GM12878 (cell line): ENCODE data around the gene ZBTB21. TPM values are rescaled to one million over a fixed set of nuclear protein-coding genes. Genes with fewer than 3 reads are reported as not detected.

Experiments
- ATAC-seq: fragments of 200-7000 bp; cut with Tn5 transposase; 3 replicates; pipeline ENCODE4 v1.9.1; 2020; ENCODE audit warnings: mild to moderate bottlenecking, moderate library complexity
- BruUV-seq: library from RNA; stranded (reverse); fragments of 400-500 nt; replicated peaks from 2 replicates; lab custom pipeline; 2021; lab: Mats Ljungman, UMichigan
- CTCF ChIA-PET: fragments of 300-600 bp; sonication (Branson Sonifier 250); formaldehyde crosslinking; extraction: SDS; loops from one replicate; lab custom pipeline; 2021; ENCODE audit warnings: inconsistent platforms; lab: Yijun Ruan, JAX
- POLR2A ChIA-PET: fragments of 350-600 bp; formaldehyde crosslinking; extraction: SDS; loops from one replicate; lab custom pipeline; 2021; ENCODE audit warnings: inconsistent platforms; lab: Charles Lee
- RAD21 ChIA-PET: fragments of 300-600 bp; sonication (Branson Sonifier 250); formaldehyde crosslinking; loops from one replicate; lab custom pipeline; 2023; ENCODE audit warnings: antibody characterized with exemption; ENCODE audit not compliant: unreplicated experiment; lab: Charles Lee
- SMC1A ChIA-PET: fragments of 300-600 bp; sonication (Branson Sonifier 250); formaldehyde crosslinking; loops from one replicate; lab custom pipeline; 2023; ENCODE audit not compliant: unreplicated experiment, uncharacterized antibody; lab: Charles Lee
- DNase-seq: peaks from one replicate; pipeline ENCODE4 v3.0.0-alpha.2; 2011; ENCODE audit warnings: low read depth, low spot score
- FAIRE-seq: peaks from 3 replicates; lab custom pipeline; 2011; peaks lifted over from hg19 to GRCh38; lab: Jason Lieb, UNC
- H2AFZ ChIP-seq: 2 replicates; pipeline ENCODE4 v1.6.0; 2011; ENCODE audit warnings: low read depth, low read length, control low read depth; ENCODE audit not compliant: control insufficient read depth
- H3K27ac ChIP-seq: 2 replicates; pipeline ENCODE4 v1.5.1; 2011; ENCODE audit warnings: control low read depth; ENCODE audit not compliant: control insufficient read depth, insufficient read depth
- H3K27me3 ChIP-seq, 2 experiments: replicated peaks in 1 of 2; 2 replicates each; pipeline versions ENCODE4 v1.6.0 to v1.6.1; 2011; ENCODE audit warnings: low read length in 1 of 2; ENCODE audit not compliant: control insufficient read depth in 2 of 2, insufficient read depth in 2 of 2
- H3K36me3 ChIP-seq, 2 experiments: 2 replicates each; pipeline ENCODE4 v1.5.1; 2011; ENCODE audit warnings: low read length in 1 of 2; ENCODE audit not compliant: control insufficient read depth in 2 of 2, insufficient read depth in 2 of 2
- H3K4me1 ChIP-seq: 2 replicates; pipeline ENCODE4 v1.6.1; 2011; ENCODE audit warnings: mild to moderate bottlenecking, low read length, moderate library complexity, mixed read lengths; ENCODE audit not compliant: control insufficient read depth, insufficient read depth
- H3K4me2 ChIP-seq: 2 replicates; pipeline ENCODE4 v1.6.0; 2011; ENCODE audit warnings: control low read depth; ENCODE audit not compliant: control insufficient read depth, insufficient read depth
- H3K4me3 ChIP-seq: fragments of 200-600 bp; sonication (generic); 2 replicates; pipeline ENCODE4 v1.5.1; 2016
- H3K79me2 ChIP-seq: 2 replicates; pipeline ENCODE4 v1.6.0; 2011; ENCODE audit warnings: low read length; ENCODE audit not compliant: control insufficient read depth, insufficient read depth
- H3K9ac ChIP-seq: 2 replicates; pipeline ENCODE4 v1.8.0; 2011; ENCODE audit warnings: low read length, control low read depth, mixed read lengths; ENCODE audit not compliant: control insufficient read depth, insufficient read depth
- H3K9me3 ChIP-seq: replicated peaks from 3 replicates; pipeline ENCODE4 v1.5.1; 2011; ENCODE audit warnings: mild to moderate bottlenecking, low read length; ENCODE audit not compliant: control insufficient read depth, insufficient read depth
- H4K20me1 ChIP-seq: 2 replicates; pipeline ENCODE4 v1.6.0; 2011; ENCODE audit not compliant: control insufficient read depth, insufficient read depth
- BACH1 ChIP-seq: fragments of 450-650 bp; IDR thresholded peaks from 2 replicates; pipeline ENCODE4 v1.6.1; 2017; ENCODE audit warnings: mild to moderate bottlenecking, borderline replicate concordance
- CTCF ChIP-seq, 3 experiments: IDR thresholded peaks in 2 of 3; conservative IDR thresholded peaks in 1 of 3; 2 replicates each; pipeline ENCODE4 v1.5.1; 2011; ENCODE audit warnings: low read depth in 3 of 3, low read length in 3 of 3, mild to moderate bottlenecking in 3 of 3, control low read depth in 2 of 3, moderate library complexity in 2 of 3, inconsistent platforms in 1 of 3, mixed read lengths in 1 of 3; ENCODE audit not compliant: control insufficient read depth in 2 of 3, insufficient read depth in 1 of 3; ENCODE audit errors: extremely low read depth in 1 of 3
- EED ChIP-seq: sonication (generic); IDR thresholded peaks from 2 replicates; pipeline ENCODE4 v1.6.1; 2016; ENCODE audit warnings: antibody characterized with exemption, low read depth
- GATAD2B ChIP-seq: fragments of 450-650 bp; conservative IDR thresholded peaks from 2 replicates; pipeline ENCODE4 v1.6.1; 2017; ENCODE audit warnings: low read depth, mild to moderate bottlenecking, moderate library complexity
- HDAC6 ChIP-seq: fragments of 200-600 bp; sonication (generic); IDR thresholded peaks from one replicate; pipeline ENCODE4 v1.8.0; 2017; ENCODE audit warnings: antibody characterized with exemption; ENCODE audit not compliant: unreplicated experiment
- IKZF2 ChIP-seq, 2 experiments: fragments of 450-650 bp; IDR thresholded peaks; 2 replicates each; pipeline ENCODE4 v1.6.1; 2017; ENCODE audit warnings: mild to moderate bottlenecking in 2 of 2, moderate library complexity in 2 of 2
- NFXL1 ChIP-seq: fragments of 450-650 bp; IDR thresholded peaks from 2 replicates; pipeline ENCODE4 v1.6.1; 2017; ENCODE audit warnings: antibody characterized with exemption, mild to moderate bottlenecking, borderline replicate concordance
- NFYB ChIP-seq: IDR thresholded peaks from 2 replicates; pipeline ENCODE4 v1.6.1; 2011; ENCODE audit warnings: low read depth, mild to moderate bottlenecking, low read length, improper control_type of control experiment, moderate library complexity; ENCODE audit not compliant: insufficient read depth
- NR2C1 ChIP-seq: fragments of 450-650 bp; IDR thresholded peaks from 2 replicates; pipeline ENCODE4 v1.6.1; 2017; ENCODE audit warnings: antibody characterized with exemption, mild to moderate bottlenecking, moderate library complexity
- NRF1 ChIP-seq: conservative IDR thresholded peaks from 2 replicates; pipeline ENCODE4 v1.6.1; 2011; ENCODE audit warnings: mild to moderate bottlenecking, low read depth, low read length, improper control_type of control experiment
- POU2F2 ChIP-seq: IDR thresholded peaks from 3 replicates; pipeline ENCODE4 v1.6.1; 2011; ENCODE audit warnings: low read depth, mild to moderate bottlenecking, low read length, borderline replicate concordance
- RELA ChIP-seq: fragments of 450-650 bp; IDR thresholded peaks from 2 replicates; pipeline ENCODE4 v1.8.0; 2014; ENCODE audit warnings: borderline replicate concordance; ENCODE audit not compliant: partially characterized antibody
- SMAD5 ChIP-seq: IDR thresholded peaks from 2 replicates; pipeline ENCODE4 v1.6.1; 2016; ENCODE audit warnings: antibody characterized with exemption, low read depth
- SREBF1 ChIP-seq: IDR thresholded peaks from 2 replicates; pipeline ENCODE4 v1.6.1; 2012; ENCODE audit warnings: mild to moderate bottlenecking, low read length
- STAT1 ChIP-seq: fragments of 450-650 bp; conservative IDR thresholded peaks from 2 replicates; pipeline ENCODE4 v1.6.1; 2014; ENCODE audit warnings: antibody characterized with exemption, mild to moderate bottlenecking
- SUZ12 ChIP-seq: fragments of 200-600 bp; sonication (generic); IDR thresholded peaks from one replicate; pipeline ENCODE4 v1.6.1; 2018; ENCODE audit warnings: antibody characterized with exemption, mild to moderate bottlenecking; ENCODE audit not compliant: unreplicated experiment
- WGBS: methylation state at CpG from one replicate; pipeline ENCODE4 v1.1.6; 2016; ENCODE audit warnings: low lambda C conversion rate; ENCODE audit not compliant: insufficient replicate concordance, insufficient coverage; ENCODE audit errors: missing lambda C conversion rate; 5-methylcytosine and 5-hydroxymethylcytosine counted together
- in situ Hi-C: fragments of 300-500 bp; cut with MboI; formaldehyde crosslinking; loops from 9 replicates; pipeline ENCODE4 v1.14.3; 2018; ENCODE audit warnings: mixed read lengths
- intact Hi-C: fragments of 100-400 bp; cut with micrococcal nuclease; formaldehyde crosslinking; loops from one replicate; pipeline ENCODE4 v1.14.2; 2022; ENCODE audit not compliant: unreplicated experiment
- polyA plus RNA-seq, 11 experiments: library from polyadenylated mRNA; depleted of rRNA in 4 of 11; unstranded in 6 of 11; stranded (reverse) in 5 of 11; fragments of >200 nt; fragmentation: Nextera tagmentation in 4 of 11; fragmentation: Illumina TruSeq in 1 of 11; extraction: Ambion mirVana in 4 of 11; extraction: Trizol in 1 of 11; gene quantifications; 1 replicate in 1 of 11; 2 replicates in 10 of 11; pipeline versions ENCODE4 v1.2.1 to v1.2.3, GENCODE V29; 2011 to 2016; ENCODE audit warnings: inconsistent platforms in 2 of 11, missing spikeins in 2 of 11, low read depth in 1 of 11
- total RNA-seq, 4 experiments: library from RNA; depleted of rRNA in 3 of 4; stranded (reverse); fragments of >200 nt in 3 of 4; fragmentation: Illumina TruSeq in 1 of 4; extraction: Trizol in 1 of 4; gene quantifications; 2 replicates each; pipeline versions ENCODE4 v1.2.1 to v1.2.3, GENCODE V29; 2013 to 2021
- TF ChIP-seq, protein P1 (sequence below): fragments of 450-650 bp; formaldehyde crosslinking; IDR thresholded peaks from 2 replicates; pipeline ENCODE4 v1.4.0; 2020; ENCODE audit warnings: mild to moderate bottlenecking, moderate library complexity

ZBTB21 gene
- total and polyA plus RNA-seq, 10 of the 15 experiments (the other 5 are each of a cell fraction or from before 2014, with no cell fraction given): 1.8 to 21.6 (median 10.6) TPM

DNA sequence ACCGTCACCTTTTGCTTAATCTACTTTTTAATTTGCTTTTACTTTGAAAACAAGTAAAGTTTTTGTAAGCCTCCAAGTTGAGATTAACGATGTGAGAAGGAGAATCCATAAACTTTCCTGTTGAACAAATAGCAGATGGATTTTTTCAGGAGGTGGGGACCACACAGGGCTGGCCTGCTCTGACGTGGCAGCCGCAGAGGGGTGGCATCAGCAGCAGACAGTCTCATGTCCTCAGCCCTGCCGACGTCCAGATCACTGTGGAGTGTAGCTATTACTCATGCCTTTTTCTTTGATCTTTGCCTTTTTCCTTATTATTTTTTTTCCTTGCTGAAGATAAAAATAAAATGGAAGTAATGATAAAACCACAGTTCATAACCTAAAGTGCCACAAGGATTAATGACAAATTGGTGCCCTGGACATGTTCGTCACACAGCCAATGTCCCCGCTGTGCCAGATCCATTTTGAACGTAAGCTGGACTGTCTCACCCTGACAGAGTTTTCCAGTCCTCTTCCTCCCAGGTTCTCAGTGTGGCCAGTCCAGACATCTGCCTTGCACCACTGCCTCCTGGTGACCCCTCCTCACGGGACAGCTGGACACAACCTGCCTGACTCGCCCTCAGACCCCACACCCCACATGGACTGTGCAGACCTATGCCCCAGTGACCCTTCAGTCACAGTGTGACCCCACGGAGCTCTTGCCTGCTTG lies 15.4 kb upstream of the ZBTB21 start:
- BruUV-seq: no TSS peak
- in situ Hi-C loops: no loop called here
- no peak for DNase-seq
- no peak overlapping the region for H3K4me3 ChIP-seq
- H2AFZ ChIP-seq: no peak overlapping the region
- SMC1A ChIA-PET: interaction anchor here (1.1 kb wide), 1 partner anchor 9 kb away, joined by 3 read pairs; no protein-coding TSS in a partner anchor
- no peak for FAIRE-seq
- no peaks in the 10 kb centered on the region for H4K20me1 ChIP-seq
- no peaks in the 10 kb centered on the region for H3K4me1 ChIP-seq
- no peak overlapping the region for H3K9ac ChIP-seq
- 46% methylated on average over 12 of the region's 12 CpGs for WGBS
- H3K27me3 ChIP-seq: no peaks in the 10 kb centered on the region; a peak in 1 of 4 replicates
- CTCF ChIA-PET: interaction anchor here (1.5 kb wide), 1 partner anchor 92 kb away, joined by 4 read pairs; no protein-coding TSS in a partner anchor
- H3K79me2 ChIP-seq: no peaks in the 10 kb centered on the region
- RAD21 ChIA-PET: no interaction called here
- ATAC-seq: no peak
- intact Hi-C loops: no loop called here
- no peak overlapping the region for H3K4me2 ChIP-seq
- no peaks in the 10 kb centered on the region for H3K9me3 ChIP-seq
- POLR2A ChIA-PET: no interaction called here
- H3K36me3 ChIP-seq: no peaks in the 10 kb centered on the region
- no peak overlapping the region for H3K27ac ChIP-seq
- no peak for TF ChIP-seq SREBF1
- no peak for TF ChIP-seq BACH1
- no peak for TF ChIP-seq SUZ12
- TF ChIP-seq GATAD2B: no peak
- TF ChIP-seq RELA: no peak
- TF ChIP-seq POU2F2: no peak
- TF ChIP-seq EED: no peak
- TF ChIP-seq HDAC6: no peak
- no peak for TF ChIP-seq IKZF2 (IDR thresholded peaks at IDR 0.05)
- no peak for TF ChIP-seq NFXL1
- TF ChIP-seq NFYB: no peak
- TF ChIP-seq NRF1: no peak
- TF ChIP-seq SMAD5: no peak
- no peak for TF ChIP-seq NR2C1
- TF ChIP-seq CTCF (IDR thresholded peaks at IDR 0.05 in 2 of 3, conservative IDR thresholded peaks at IDR 0.05 in 1 of 3; ENCODE audit: control insufficient read depth in 2 of 3, extremely low read depth in 1 of 3, insufficient read depth in 1 of 3, low read depth in 3 of 3, low read length in 3 of 3): no peak
- TF ChIP-seq STAT1: no peak
- TF ChIP-seq, protein P1, sequence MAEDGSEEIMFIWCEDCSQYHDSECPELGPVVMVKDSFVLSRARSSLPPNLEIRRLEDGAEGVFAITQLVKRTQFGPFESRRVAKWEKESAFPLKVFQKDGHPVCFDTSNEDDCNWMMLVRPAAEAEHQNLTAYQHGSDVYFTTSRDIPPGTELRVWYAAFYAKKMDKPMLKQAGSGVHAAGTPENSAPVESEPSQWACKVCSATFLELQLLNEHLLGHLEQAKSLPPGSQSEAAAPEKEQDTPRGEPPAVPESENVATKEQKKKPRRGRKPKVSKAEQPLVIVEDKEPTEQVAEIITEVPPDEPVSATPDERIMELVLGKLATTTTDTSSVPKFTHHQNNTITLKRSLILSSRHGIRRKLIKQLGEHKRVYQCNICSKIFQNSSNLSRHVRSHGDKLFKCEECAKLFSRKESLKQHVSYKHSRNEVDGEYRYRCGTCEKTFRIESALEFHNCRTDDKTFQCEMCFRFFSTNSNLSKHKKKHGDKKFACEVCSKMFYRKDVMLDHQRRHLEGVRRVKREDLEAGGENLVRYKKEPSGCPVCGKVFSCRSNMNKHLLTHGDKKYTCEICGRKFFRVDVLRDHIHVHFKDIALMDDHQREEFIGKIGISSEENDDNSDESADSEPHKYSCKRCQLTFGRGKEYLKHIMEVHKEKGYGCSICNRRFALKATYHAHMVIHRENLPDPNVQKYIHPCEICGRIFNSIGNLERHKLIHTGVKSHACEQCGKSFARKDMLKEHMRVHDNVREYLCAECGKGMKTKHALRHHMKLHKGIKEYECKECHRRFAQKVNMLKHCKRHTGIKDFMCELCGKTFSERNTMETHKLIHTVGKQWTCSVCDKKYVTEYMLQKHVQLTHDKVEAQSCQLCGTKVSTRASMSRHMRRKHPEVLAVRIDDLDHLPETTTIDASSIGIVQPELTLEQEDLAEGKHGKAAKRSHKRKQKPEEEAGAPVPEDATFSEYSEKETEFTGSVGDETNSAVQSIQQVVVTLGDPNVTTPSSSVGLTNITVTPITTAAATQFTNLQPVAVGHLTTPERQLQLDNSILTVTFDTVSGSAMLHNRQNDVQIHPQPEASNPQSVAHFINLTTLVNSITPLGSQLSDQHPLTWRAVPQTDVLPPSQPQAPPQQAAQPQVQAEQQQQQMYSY (CRISPR knock-in tag): no peak
